ENCODE measurements around the gene YTHDF1. TPM values are rescaled to one million over a fixed set of nuclear protein-coding genes. Genes with fewer than 3 reads are reported as not detected.

YTHDF1 gene
- total RNA-seq, 2 donors from 2014 or later, result 21.8 to 31.8 TPM

- Histone ChIP-seq H3K27ac (no peak overlapping the region), H3K4me3 (no peak overlapping the region), H3K27me3 (replicated peaks; ENCODE audit: insufficient read depth) (no peaks in the 10 kb centered on the region), H3K9me3 (no peaks in the 10 kb centered on the region), H3K36me3 (no peaks in the 10 kb centered on the region), H3K4me1 (ENCODE audit: control insufficient read depth in 1 of 2, low read depth in 2 of 2) (peaks cover 0 to 9% of the 10 kb centered on the region in 2 donors)
- DNase-seq (ENCODE audit: low spot score) (no peak), ATAC-seq (ENCODE audit: insufficient number of reproducible peaks, low FRiP score, low read depth) (no peak)
- no peak for TF ChIP-seq CTCF (IDR thresholded peaks at IDR 0.05)
Measured at GRCh38 chr20:63226042-63226943, 10.4 kb upstream of the YTHDF1 start.

DNA sequence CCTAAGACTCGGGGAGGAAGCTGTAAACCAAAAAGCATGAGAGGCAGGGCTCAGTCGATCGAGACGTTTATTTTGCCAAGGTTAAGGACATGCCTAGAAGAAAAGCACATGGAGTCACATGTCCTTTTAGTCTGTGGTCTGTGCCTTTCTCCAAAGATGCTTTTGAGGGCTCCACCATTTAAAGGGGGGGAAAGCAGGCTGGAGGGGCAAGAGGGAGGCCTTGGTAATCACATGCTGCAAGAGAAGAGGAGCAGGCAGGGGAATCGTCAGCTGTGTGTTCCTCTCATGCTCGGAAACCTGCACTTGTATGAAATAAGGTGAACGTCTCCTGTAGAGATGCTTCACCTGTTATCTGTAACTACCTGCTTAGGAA is 9.1 kb upstream of the YTHDF1 start:
- DNase-seq (ENCODE audit: low spot score) (no peak), ATAC-seq (ENCODE audit: insufficient number of reproducible peaks, low FRiP score, low read depth) (no peak)
- Histone ChIP-seq H3K27ac (no peak overlapping the region), H3K27me3 (replicated peaks; ENCODE audit: insufficient read depth) (no peaks in the 10 kb centered on the region), H3K4me3 (no peak overlapping the region), H3K9me3 (no peaks in the 10 kb centered on the region), H3K36me3 (no peaks in the 10 kb centered on the region), H3K4me1 (ENCODE audit: control insufficient read depth in 1 of 2, low read depth in 2 of 2) (peaks cover 0 to 9% of the 10 kb centered on the region in 2 donors)
- no peak for TF ChIP-seq CTCF (IDR thresholded peaks at IDR 0.05)

DNA sequence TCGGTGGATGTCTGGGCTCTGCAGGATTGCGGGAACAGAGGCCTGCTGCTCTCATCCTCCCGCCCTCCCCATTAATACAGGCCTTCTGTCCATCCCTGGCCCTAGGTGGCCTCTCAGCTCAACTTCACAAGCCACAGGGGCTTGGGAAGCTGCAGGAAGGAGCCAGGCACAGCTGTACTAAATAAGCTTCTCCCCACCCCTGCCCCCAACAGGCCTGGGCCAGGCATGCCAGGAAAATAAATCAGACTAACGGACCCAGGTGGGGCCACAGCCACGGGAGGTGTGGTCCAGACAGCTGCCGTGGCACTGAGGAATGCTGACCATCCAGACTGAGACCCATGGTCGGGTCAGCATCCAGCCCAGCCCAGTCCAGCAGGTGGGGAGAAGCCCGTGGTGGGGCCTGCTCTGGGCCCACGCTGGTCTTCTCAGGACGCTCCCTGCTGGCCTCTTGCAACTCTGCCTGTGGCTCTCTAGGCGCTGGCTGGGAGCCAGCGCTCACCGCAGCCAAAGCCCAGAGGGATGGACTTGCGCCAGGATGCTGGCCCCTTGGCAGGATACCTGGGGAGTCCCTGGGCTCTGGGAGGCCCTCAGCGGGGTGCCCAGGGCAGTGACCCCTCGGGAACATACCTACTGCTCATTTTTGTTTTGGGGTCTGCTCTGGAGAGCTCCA is 8.6 kb upstream of the YTHDF1 start:
- no peaks in the 10 kb centered on the region for H3K27me3 ChIP-seq (replicated peaks; ENCODE audit: insufficient read depth)
- no peaks in the 10 kb centered on the region for H3K36me3 ChIP-seq
- no peak for TF ChIP-seq CTCF (IDR thresholded peaks at IDR 0.05)
- DNase-seq (ENCODE audit: low spot score) (no peak), ATAC-seq (ENCODE audit: insufficient number of reproducible peaks, low FRiP score, low read depth) (no peak)
- H3K4me3 ChIP-seq, result no peak overlapping the region
- no peaks in the 10 kb centered on the region for H3K9me3 ChIP-seq
- H3K27ac ChIP-seq, result no peak overlapping the region
- H3K4me1 ChIP-seq (ENCODE audit: control insufficient read depth in 1 of 2, low read depth in 2 of 2), result peaks cover 0 to 9% of the 10 kb centered on the region in 2 donors

DNA sequence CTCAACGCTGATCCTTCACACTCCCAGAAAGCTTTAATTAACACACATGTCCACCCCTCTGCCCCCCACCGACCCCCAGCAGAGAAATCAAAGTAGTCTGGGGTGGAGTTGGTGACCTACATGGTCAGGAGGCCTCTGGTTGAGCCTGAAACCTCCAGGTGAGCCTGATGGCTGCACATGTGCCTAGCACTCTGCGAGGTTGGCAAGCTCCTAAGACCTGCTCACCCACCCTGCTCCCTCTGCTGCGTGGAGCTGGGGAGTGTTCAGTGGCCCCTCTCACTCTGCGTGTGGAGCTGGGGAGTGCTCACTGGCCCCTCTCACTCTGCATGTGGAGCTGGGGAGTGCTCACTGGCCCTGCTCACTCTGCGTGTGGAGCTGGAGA is 7.9 kb upstream of the YTHDF1 start:
- Histone ChIP-seq H3K27ac (no peak overlapping the region), H3K27me3 (replicated peaks; ENCODE audit: insufficient read depth) (no peaks in the 10 kb centered on the region), H3K36me3 (no peaks in the 10 kb centered on the region), H3K4me1 (ENCODE audit: control insufficient read depth in 1 of 2, low read depth in 2 of 2) (peaks cover 0 to 9% of the 10 kb centered on the region in 2 donors), H3K4me3 (no peak overlapping the region), H3K9me3 (no peaks in the 10 kb centered on the region)
- DNase-seq (ENCODE audit: low spot score) (no peak), ATAC-seq (ENCODE audit: insufficient number of reproducible peaks, low FRiP score, low read depth) (no peak)
- no peak for TF ChIP-seq CTCF (IDR thresholded peaks at IDR 0.05)

GRCh38 chr20:63223121-63223825 is 7.3 kb upstream of the YTHDF1 start:
- Histone ChIP-seq H3K27ac (no peak overlapping the region), H3K9me3 (no peaks in the 10 kb centered on the region), H3K27me3 (replicated peaks; ENCODE audit: insufficient read depth) (no peaks in the 10 kb centered on the region), H3K4me1 (ENCODE audit: control insufficient read depth in 1 of 2, low read depth in 2 of 2) (peaks cover 0 to 9% of the 10 kb centered on the region in 2 donors), H3K36me3 (no peaks in the 10 kb centered on the region), H3K4me3 (no peak overlapping the region)
- TF ChIP-seq CTCF (IDR thresholded peaks at IDR 0.05), result peak; percentile 51
- no peak for ATAC-seq (ENCODE audit: insufficient number of reproducible peaks, low FRiP score, low read depth)
- no peak for DNase-seq (ENCODE audit: low spot score)

Data from thoracic aorta (tissue), 2 donors.